NB4 (cell line): ENCODE results near the gene JSRP1.

Experiments used
- CTCF ChIP-seq: IDR thresholded peaks from one replicate; pipeline ENCODE4 v1.5.1; 2012; ENCODE audit warnings: low read depth, low read length
- MYC ChIP-seq: IDR thresholded peaks from 2 replicates; pipeline ENCODE4 v1.6.1; 2011; ENCODE audit warnings: low read depth, low read length

- TF ChIP-seq CTCF (no peak), MYC (no peak)
Observed at GRCh38 chr19:2282062-2282861, 26.0 kb upstream of the JSRP1 start, which contains the start of gene PEAK3.
